Mucosa of gallbladder (tissue), 1 donor: ENCODE measurements around the gene MEF2A. TPM values are rescaled to one million over a fixed set of nuclear protein-coding genes. Genes with fewer than 3 reads are reported as not detected.

Experiments used
- DNase-seq: peaks from one replicate; pipeline ENCODE4 v3.0.0-alpha.2; 2020; ENCODE audit warnings: low spot score
- total RNA-seq: library from RNA; stranded (reverse); gene quantifications from one replicate; pipeline ENCODE4 v1.2.1, GENCODE V29; 2021
- donor health status: DM: no; HTN: no; CAD: no.

The MEF2A gene
- total RNA-seq, 1 donor from 2014 or later, result 50.6 TPM

GRCh38 chr15:99605990-99606389 is 40.2 kb downstream of the MEF2A start:
- no peak for DNase-seq

- DNase-seq, result no peak
These were observed 40.9 kb downstream of the MEF2A start for GRCh38 chr15:99606646-99607045.

- no peak for DNase-seq
These were observed 47.7 kb downstream of the MEF2A start for GRCh38 chr15:99613481-99613880.

GRCh38 chr15:99613887-99614647 is 48.3 kb downstream of the MEF2A start:
- no peak for DNase-seq

- no peak for DNase-seq
These were observed 49.0 kb downstream of the MEF2A start for GRCh38 chr15:99614749-99615288.

- DNase-seq, result no peak
These were observed 49.7 kb downstream of the MEF2A start for GRCh38 chr15:99615460-99615859.

- no peak for DNase-seq
These were observed 50.3 kb downstream of the MEF2A start for GRCh38 chr15:99616129-99616528.

- no peak for DNase-seq
These were observed 51.1 kb downstream of the MEF2A start for GRCh38 chr15:99616773-99617342.

GRCh38 chr15:99618941-99619411 is 53.2 kb downstream of the MEF2A start:
- DNase-seq, result no peak

GRCh38 chr15:99619712-99620111 is 53.9 kb downstream of the MEF2A start:
- no peak for DNase-seq

GRCh38 chr15:99620178-99620577 is 54.4 kb downstream of the MEF2A start:
- DNase-seq, result no peak

- DNase-seq, result no peak
These were observed 56.0 kb downstream of the MEF2A start for GRCh38 chr15:99621767-99622166.

- DNase-seq, result no peak
These were observed 62.7 kb downstream of the MEF2A start for GRCh38 chr15:99628374-99629001.

GRCh38 chr15:99630607-99631131 is 64.9 kb downstream of the MEF2A start:
- no peak for DNase-seq

GRCh38 chr15:99631255-99631654 is 65.5 kb downstream of the MEF2A start:
- DNase-seq, result no peak

GRCh38 chr15:99632521-99632920 is 66.7 kb downstream of the MEF2A start:
- no peak for DNase-seq

- DNase-seq, result no peak
These were observed 67.9 kb downstream of the MEF2A start for GRCh38 chr15:99633655-99634054.

- no peak for DNase-seq
These were observed 68.8 kb downstream of the MEF2A start for GRCh38 chr15:99634576-99634975.

- no peak for DNase-seq
These were observed 69.4 kb downstream of the MEF2A start for GRCh38 chr15:99635145-99635544.

GRCh38 chr15:99635794-99636193 is 70.0 kb downstream of the MEF2A start:
- DNase-seq, result no peak

GRCh38 chr15:99644913-99645542 is 79.2 kb downstream of the MEF2A start:
- DNase-seq, result no peak

GRCh38 chr15:99645543-99645935 is 79.8 kb downstream of the MEF2A start:
- no peak for DNase-seq
